GM13977 (cell line): ENCODE data around the gene EHMT1.
A peak's percentile ranks its signal among the peaks of the same experiment; 100 is the strongest.
"Not testable (repeated sequence)": the region's sequence is repeated elsewhere in the genome, so short reads cannot be mapped to it uniquely, and the experiment has no call there.

Experiments used
- DNase-seq: peaks from one replicate; pipeline ENCODE4 v3.0.0; 2012; ENCODE audit warnings: low spot score
- in situ Hi-C: fragments of 300-500 bp; cut with MboI; formaldehyde crosslinking; loops from one replicate; pipeline ENCODE4 v1.12.0; 2022; ENCODE audit warnings: low sequenced_read_pairs, low pct_unique_long_range_greater_than_20kb, mixed read lengths, inconsistent platforms; ENCODE audit not compliant: unreplicated experiment
- TF ChIP-seq, protein P1 (sequence below): IDR thresholded peaks from 2 replicates; pipeline ENCODE4 v1.5.1; 2012; ENCODE audit warnings: mild to moderate bottlenecking, control low read depth; ENCODE audit not compliant: insufficient read depth; ENCODE audit errors: extremely low read depth, missing control alignments

EHMT1 gene

DNA sequence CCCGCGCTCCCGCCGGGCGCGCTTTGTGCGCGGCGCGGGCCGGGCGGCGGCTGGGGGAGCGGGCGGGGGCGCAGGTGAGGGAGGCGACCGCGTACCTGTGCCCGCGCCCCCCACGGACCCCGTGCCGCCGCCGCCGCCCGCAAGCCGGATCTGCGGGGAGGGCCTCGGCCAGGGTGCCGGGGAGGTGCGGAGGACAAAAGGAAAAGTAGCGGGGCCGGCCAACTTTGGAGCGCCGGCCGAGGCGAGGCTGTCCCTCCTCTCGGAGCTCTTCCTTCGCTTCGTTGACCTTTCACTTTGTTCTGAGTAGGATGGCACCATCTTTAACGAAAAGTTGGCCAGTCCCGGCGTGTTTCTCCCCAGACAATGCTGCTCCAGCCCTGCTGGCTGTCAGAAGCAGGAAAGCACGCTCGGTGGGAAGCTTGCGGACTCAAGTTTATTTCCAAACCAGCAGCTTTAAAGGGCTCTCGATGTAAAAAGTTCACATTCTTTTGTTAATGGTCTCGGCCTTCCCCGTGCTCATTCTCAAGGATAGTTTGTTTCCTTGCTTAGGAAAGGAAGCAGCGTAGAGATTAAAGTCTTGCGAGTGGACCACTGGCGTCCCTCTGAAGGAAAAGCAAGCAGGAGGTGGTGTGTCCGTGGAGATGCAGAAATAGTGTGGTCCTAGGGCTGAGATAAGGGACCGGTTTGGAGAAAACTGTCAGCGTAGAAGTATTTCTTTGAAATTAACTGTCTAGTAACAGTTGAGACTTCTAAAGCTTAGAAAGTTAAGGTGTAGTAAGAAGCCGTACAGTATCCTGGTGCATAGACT lies 639 bp downstream of the EHMT1 start:
- TF ChIP-seq, protein P1, sequence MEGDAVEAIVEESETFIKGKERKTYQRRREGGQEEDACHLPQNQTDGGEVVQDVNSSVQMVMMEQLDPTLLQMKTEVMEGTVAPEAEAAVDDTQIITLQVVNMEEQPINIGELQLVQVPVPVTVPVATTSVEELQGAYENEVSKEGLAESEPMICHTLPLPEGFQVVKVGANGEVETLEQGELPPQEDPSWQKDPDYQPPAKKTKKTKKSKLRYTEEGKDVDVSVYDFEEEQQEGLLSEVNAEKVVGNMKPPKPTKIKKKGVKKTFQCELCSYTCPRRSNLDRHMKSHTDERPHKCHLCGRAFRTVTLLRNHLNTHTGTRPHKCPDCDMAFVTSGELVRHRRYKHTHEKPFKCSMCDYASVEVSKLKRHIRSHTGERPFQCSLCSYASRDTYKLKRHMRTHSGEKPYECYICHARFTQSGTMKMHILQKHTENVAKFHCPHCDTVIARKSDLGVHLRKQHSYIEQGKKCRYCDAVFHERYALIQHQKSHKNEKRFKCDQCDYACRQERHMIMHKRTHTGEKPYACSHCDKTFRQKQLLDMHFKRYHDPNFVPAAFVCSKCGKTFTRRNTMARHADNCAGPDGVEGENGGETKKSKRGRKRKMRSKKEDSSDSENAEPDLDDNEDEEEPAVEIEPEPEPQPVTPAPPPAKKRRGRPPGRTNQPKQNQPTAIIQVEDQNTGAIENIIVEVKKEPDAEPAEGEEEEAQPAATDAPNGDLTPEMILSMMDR: no peak
- in situ Hi-C loops: no loop called here
- DNase-seq: peak; percentile 78

DNA sequence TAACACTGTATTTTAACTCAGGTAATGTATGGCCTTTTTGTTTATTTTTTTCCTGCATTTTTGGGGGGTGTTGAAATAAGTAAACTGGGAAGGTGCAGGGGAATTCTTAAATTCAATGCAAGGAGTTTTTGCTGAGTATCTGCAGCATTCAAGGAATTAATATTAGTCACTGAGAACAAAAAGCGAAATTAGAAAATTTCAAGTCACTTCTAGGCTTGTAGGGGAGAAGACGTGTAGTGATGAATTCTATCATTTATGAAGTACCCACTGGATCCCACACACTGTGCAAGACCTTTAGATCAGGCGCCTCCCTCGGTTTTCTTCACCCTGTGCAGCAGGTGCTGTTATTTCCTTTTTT lies 1.2 kb downstream of the EHMT1 start:
- DNase-seq: no peak
- in situ Hi-C loops: no loop called here
- TF ChIP-seq, protein P1: no peak

DNA sequence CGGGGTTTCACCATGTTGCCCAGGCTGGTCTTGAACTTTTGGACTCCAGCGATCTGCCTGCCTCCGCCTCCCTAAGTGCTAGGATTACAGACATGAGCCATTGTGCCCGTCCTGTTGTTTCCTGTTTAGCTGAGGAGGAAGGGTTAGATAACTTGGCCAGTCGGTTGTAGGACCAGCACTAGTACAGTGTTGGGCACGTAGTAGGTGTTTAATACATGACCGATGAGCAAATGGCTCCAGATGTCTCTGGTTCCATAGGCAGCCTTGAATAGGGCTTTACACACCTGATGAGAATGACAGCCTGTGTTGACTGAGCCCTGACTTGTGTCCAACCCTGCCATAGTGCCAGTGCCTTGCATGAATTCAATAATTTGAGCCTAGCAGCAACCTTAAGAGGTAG lies 1.8 kb downstream of the EHMT1 start:
- in situ Hi-C loops: no loop called here

DNA sequence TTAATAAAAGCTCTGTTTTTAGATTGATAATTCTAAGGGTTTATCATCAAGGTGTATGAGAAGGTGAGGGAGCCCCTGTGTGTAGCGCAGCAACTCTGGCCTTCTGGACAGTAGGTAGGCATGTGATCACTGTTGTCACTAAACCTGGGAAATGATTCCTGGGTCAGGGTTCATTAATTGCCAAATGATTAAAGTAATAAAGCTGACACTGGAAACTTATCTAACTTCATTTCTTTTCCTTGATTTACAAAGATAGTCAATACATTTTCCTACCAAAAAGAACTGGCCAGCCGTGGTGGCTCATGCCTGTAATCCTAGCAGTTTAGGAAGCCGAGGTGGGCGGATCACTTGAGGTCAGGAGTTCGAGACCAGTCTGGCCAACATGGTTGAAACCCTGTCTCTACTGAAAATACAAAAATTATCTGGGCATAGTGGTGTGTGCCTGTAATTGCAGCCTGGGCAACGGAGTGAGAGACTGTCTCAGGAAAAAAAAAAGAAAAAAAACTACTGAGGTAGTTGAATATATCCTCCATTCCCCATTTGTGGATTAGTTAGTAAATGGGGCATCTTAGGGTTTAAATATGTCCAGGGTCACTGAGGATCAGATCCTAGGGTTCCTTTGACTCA lies 2.4 kb downstream of the EHMT1 start:
- no peak for DNase-seq
- in situ Hi-C loops: no loop called here
- TF ChIP-seq, protein P1: no peak

More for the DNA sequence above, 1.8 kb downstream of the EHMT1 start:
- no peak for DNase-seq
- TF ChIP-seq, protein P1: no peak

DNA sequence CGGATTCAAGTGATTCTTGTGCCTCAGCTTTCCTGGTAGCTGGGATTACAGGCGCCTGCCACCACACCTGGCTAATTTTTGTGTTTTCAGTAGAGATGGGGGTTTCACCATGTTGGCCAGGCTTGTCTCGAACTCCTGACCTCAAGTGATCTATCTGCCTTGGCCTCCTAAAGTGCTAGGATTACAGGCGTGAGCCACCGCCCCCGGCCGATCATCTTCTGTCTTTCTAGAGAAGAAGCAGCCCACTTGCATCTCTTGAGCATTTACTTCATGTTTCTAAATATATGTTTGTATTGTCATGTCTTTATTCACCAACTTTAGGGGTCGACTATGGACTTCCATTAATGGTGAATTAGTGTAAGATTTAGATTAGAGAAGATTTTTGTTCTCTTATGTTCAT lies 3.4 kb downstream of the EHMT1 start:
- DNase-seq, in situ Hi-C loops: not testable (repeated sequence)

DNA sequence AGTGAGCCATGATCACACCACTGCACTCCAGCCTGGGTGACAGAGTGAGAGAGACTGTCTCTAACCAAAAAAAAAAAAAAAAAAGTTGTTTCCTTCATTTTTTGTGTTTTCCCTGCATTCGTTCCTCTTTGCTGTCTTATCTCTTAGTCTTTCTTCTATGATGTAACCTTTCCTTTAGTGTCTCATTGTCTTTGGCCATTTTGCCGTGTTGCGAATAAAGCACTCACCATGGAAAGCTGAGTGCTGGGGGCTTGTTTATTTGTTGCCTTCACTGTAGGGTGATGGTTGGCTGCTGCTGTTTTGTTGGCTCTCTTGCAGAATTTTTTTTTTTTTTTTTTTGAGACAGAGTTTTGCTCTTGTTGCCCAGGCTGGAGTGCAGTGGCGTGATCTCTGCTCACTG lies 7.7 kb downstream of the EHMT1 start:
- in situ Hi-C loops: no loop called here
- DNase-seq: no peak

DNA sequence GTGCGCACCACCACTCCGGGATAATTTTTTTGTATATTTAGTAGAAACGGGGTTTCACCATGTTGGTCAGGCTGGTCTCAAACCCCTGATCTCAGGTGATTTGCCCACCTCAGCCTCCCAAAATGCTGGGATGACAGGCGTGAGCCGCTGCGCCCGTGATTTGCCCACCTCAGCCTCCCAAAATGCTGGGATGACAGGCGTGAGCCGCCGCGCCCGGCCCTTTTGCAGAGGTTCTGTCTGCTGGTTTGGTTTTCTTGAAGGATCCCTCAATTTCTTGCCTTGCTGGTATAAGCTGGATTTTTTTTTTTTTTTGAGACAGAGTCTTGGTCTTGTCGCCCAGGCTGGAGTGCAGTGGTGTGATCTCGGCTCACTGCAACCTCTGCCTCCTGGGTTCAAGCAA lies 8.6 kb downstream of the EHMT1 start:
- in situ Hi-C loops: not testable (repeated sequence)

More for the DNA sequence above, 7.7 kb downstream of the EHMT1 start:
- TF ChIP-seq, protein P1: no peak

More for the DNA sequence above, 8.6 kb downstream of the EHMT1 start:
- not testable (repeated sequence) for DNase-seq
